Stimulated activated CD4-positive, alpha-beta T cell treated with anti-CD3 and anti-CD28 coated beads, TNF-alpha, amount 100 ng/mL, for 1 hour (primary cell): ENCODE results near the gene DCPS.
"Not testable (repeated sequence)": the region's sequence is repeated elsewhere in the genome, so short reads cannot be mapped to it uniquely, and the experiment has no call there.

ENCODE experiments used
- DNase-seq, 3 donors: peaks; one replicate each; pipeline ENCODE4 v3.0.0-alpha.2; 2020; ENCODE audit warnings: low read depth in 3 of 3, low spot score in 1 of 3

DCPS gene

DNA sequence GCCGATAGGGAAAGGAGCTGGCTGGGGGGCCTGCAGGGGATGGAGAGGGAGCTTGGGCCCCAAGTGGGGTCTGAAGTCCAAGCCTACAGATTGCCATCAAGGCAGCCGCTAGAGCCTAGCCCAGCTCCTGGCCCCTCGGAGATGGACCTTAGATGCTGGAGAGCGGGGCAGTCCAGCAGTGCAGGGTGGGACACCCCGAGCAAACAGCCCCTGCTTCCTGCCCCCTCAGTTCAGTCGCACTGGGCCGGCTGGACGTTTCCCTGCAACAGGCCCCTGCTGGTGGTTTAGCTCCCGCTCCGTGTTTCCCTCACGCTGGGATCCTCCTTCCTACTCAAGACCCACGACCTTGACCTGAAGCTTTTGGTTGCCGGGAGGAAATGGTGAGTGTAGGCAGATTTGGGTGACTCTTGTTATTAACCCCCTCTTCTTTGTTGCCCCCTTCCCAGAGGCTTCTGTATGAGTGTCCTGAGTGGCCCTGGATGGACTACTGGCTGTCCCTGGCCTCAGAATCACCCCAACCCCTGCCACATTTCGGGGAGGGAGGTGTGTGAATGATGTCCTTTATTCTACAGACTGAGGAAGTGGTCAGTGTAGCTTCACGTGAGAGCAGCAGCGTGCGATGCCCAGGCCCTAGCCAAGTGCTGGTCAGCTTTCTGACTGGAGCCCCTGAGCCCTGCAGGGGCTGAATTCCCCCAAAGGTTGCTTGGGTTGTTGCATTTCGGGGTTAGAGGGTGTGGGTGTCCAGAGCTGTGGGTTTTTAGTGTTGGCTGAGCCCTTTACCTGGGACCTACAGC lies 54.3 kb downstream of the DCPS start:
- DNase-seq = no peak

DNA sequence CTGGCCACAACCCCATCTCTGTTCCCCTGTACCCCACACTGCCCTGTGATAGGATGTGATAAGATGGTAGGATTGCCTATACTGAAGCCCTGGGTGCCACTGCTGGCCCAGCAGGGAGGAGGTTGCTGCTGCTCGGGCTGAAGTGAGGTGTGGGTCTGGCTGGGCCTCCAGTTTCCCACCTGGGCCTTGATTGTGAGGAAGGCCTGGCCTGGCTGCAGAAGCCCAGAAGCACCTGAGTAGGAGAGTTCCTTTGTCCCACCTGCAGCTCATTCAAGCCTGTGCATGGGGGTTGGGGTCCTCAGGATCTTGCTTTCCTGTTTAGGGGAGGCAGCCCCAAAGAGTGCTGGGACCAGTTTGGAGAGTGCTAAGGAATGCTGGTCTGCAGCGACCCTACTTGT lies 54.9 kb downstream of the DCPS start:
- DNase-seq = no peak

DNA sequence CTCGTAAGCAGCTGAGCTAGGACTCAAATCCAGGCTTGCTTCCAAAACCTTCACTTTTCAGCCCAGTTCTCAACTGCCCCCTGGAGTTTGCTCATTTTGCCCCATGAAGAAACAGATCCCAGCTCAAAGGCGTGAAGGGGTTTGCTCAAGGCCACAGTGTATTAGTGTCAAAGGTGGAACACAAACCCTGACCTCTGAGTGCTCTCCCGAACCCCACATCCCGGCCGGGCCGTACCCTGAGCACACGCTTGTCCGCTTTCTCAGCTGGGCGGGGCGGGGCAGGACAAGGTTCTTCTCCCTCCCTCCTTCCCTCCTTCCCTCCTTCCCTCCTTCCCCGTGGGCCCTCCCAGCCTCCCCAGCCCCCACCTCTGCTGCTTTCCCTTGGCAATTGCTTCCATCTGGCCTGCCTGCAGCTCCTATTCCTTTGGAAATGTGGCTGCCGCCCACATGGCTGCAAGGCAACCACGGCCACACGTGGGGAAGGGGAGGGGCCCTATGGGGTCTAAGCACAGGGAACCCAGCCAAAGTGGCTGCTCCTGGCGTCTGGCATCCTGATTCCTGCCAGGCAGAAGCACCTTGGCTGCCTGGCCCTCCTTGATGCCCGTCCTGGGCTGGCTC lies 55.7 kb downstream of the DCPS start:
- DNase-seq = no peak

DNA sequence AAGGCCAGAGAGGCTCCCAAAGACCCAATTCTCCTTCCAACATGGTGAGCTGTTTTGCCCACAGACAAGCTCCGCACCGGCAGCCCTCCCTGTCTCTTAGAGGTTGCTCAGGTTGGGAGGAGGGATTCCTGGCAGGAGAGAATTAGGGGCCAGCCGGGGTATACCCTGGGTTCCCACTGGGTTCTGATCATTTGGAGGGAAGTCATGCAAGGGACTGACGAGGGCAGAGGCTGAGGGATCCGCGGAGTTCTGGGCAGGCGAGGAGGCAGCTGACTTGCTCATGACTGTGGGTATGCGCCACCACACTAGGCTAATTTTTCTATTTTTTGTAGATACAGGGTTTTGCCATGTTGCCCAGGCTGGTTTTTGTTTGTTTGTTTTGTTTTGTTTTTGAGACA lies 56.2 kb downstream of the DCPS start:
- no peak for DNase-seq

DNA sequence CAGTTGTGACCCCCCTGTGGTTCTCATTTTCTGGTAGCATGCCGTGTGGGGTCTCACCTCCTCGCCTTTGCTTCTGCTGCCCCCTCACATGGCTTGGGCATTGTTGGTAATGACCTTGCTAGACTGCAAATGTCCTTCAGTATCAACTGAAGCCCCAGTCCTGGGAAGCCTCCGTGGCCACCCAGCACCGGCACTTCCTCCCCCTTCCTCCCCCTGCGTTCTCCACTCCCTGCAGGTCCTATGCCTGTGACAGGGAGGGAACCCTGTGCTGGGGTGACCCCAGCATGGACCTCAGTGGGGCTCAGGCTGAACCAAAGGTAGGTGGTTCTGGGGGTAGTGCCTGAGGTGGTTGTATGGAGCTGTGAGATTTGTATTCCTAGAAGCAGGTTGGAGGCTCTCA lies 57.5 kb downstream of the DCPS start:
- no peak for DNase-seq

DNA sequence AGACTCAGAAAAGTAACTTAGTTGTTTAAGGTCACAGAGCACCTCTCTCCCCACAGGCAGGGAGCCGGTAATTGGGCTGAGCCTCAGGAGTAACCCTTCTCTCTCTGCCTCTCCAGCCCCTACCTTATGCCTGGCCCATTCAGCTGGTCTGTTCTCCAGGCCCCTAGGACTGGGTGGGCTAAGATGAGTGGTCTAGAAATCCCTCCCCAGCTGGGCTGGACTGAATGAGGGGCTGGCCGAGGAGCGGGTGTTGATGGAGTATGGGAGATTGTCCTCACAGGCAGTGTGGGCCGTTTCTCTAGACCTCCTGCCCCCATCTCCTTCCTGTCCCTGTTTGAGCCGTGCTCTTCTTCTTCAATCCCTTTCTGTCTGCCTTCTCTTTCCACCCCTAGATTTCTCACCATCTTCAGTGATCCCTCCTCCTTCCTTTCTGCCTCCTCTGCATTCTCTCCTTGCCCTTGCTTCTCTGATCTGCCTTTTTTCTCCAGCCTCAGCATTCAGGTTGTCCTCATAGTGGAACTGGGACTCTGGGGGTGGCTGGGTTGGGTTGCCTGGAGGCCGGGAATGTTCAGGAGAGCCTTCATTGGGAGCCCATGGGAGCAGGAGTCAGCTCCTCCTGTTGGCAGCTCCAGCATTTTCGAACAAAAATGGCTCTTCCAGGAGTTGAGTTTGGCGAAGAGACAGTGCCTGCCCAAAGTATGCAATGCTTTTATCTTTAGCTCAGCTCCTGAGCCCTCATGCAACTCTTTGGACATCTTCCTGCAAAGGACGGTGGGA lies 59.2 kb downstream of the DCPS start:
- no peak for DNase-seq

DNA sequence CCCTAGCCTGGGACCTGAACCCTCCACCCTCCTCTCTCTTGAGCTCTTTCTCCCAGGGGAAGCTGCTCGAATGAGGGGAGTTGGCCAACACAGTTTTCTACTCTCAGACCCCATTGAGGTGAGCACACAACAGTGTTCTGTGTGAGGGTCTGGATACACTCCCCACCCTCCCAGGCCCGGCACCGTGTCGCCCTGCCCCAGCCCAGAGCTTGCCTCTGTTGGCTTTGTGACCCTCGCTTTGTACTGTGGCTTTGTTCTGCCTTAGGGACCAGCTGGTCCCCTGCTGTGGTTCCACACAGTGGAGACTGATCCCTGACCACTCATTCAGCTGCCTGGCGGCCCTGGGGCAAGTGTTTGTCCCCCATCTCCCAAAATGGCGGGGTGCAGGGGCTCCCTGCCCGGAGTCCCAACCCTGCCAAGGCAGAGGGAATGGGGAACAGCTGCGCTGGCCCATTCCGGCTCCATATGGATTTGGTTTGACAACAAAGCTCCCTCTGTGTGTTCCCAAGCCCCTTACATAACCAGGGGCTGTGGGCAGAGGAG lies 59.9 kb downstream of the DCPS start:
- no peak for DNase-seq

DNA sequence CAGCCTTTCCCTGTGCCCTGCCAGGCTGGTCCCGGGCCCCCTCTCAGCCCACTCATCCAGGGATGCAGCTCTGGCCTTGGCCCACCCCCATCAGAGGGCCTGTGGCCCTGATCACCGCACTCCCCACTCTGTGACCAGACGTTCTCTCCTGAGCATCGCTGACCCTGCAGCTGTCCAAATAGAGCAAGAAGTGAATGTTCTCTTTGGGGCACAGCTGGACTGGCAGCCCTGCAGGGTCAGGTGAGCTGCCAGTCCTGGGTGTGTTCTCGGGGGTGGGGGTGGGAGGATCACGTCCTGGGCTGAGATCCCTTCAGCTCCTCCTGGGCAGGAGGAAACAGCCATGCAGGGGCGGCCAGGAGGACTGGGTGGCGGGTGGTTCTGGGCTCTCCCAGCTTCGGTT lies 60.9 kb downstream of the DCPS start:
- not testable (repeated sequence) for DNase-seq

DNA sequence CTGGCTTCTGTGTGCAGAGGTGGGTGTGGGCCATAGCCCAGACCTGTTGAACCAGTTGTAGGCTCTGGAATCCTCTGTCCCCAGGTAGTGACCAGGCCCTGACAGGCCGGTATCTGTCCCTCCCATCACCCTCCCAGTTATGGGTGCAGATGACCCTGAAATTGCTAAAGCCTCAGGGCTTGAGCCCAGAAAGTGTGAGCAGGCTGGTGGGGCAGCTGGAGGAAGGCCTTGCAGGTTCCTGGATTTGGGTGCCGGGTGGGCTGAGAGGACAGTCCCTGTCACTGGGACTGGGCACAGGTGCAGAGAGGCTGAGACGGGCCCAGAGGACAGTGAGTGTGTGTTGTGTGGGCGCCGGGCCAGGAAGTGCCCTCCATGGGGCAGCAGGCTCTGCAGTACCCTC lies 61.6 kb downstream of the DCPS start:
- DNase-seq = not testable (repeated sequence)

DNA sequence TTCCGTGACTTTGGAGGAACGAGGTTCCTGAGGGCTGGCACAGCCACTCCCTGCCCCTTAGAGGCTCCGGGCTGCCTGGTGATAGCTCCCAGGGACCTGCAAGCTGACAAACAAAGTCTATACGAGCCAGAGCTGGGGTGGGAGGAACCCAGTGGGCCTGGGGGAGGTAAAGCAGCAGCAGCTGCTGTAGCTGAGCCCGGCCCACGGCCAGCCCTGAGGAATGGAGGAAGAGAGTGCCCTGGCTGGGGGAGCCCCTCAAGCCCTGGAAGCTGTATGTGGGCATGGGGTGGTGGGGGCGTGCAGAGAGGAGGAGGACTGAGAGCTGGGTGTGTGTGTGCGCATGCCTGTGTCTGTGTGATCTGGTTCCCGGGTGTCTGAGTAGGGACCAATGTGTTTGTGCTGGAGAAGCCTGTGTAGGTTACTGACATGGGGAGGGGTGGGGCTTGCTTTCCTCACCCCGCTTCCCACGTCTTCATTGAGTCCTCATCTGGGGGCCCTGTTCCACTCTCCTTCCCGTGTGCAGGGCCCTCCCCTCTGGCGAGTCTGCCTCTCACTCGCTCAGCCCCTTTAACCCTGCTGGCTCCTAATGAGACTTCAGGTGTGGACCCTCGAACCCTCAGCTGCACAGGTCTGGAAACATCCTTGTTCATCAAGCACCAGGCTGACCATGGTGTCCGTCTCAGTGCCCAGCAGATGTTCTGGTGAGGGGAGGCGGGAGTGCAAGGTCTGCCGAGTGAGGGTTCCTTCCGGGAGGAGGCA lies 62.4 kb downstream of the DCPS start:
- no peak for DNase-seq

DNA sequence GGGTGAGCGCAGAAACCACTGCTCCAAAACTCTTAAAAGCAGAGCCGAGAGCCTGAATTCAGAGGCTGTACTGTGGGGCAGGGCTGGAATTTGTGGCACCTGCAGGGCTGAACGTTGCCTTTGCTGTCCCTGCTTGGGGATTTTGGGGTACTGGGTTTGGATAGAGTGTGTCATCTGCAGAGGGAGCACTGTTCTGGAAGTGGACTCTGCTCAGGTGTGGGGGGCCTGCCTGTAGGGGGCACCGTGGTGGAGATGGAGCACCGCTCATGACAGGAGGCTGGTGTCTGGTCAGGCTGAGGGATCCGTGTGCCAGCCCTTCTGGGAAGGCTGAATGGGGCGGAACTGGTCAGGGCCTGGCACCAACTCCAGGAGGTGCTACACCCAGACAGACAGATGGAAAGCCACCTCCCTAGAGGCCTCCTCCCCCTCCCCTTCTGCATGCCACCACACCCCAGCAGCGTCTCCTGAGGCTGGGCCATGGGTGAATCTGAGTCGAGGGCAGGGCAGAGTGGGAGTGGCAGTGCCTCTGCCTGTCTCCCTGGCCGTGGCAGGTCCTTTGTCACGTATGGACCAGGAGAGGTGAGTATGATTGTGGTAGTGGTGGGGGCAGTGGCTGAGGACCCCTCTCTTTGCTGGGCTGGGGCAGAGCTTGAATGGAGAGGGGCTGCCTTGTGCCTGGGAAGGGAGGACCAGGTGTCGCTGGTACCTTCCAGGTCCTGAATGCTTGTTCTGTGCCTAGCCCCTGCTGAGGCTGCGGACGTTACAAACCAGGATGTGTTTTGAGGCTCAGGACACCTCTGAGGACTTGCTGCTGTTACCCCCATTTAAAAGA lies 63.2 kb downstream of the DCPS start:
- not testable (repeated sequence) for DNase-seq

DNA sequence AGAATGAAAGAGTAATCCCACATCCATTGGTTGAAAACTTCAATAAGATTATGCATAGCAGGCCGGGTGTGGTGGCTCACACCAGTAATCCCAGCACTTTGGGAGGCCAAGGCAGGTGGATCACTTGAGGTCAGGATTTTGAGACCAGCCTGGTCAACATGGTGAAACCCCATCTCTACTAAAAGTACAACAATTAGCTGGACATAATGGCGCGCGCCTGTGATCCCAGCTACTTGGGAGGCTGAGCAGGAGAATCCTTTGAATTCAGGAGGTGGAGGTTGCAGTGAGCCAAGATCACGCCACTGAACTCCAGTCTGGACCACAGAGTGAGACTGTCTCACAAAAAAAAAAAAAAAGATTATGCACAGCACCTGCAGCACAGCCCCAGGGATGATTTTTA lies 63.9 kb downstream of the DCPS start:
- DNase-seq = not testable (repeated sequence)

DNA sequence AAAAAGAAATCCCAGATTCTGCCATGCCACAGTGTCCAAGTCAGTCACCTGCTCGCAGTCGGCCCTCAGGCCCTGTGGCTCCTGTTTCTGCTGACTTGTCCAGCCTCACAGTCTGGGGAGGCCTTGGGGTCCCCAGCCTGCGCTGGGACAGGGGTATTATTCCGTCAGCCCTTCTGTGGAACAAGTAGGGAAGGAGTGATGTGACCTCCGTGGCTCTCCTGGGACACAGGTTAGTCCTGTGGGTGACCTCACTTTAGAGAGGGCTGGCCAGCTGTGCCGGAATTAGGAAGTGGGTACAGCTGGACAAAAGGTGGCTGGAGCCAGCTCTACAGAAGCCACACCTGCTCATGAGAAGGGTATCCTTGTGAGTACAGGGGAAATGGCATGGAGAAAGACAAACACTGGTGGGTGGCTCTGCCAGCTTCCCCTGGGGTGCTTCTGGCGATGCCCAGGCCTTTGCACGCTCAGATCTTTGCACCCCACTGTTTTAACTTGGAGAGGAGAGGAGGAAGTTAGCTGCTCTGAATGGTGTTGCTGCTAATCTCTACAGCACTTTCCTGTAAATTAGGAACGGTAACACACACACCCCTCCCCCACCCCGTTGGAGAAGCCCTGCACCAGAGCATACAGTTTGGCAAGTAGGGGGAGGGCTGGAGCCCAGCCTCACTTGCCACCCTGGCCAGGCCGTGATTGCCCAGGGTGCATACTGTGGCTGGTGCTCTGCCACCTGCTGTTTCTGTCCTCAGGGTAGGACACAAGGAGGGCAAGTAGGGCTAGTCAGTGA lies 64.7 kb downstream of the DCPS start:
- DNase-seq = not testable (repeated sequence)

DNA sequence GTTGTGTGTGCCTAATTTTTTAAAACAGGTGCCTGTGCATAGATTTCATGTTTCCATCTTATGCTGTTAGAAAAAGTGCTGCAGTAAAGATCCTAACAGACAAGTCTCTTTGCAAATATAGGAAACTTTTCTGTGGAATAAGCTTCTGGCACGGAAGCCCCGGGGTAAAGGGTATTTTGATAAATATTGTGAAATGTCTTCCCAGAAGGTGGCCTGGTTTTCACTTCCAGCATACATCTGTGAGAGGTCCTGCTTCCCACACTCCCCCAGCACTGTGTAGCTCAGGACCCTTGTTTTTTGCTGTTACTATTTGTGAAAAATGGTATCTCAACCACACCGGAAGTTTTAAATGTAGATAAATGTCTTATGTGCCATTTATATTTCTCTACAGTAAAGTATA lies 66.2 kb downstream of the DCPS start:
- no peak for DNase-seq

DNA sequence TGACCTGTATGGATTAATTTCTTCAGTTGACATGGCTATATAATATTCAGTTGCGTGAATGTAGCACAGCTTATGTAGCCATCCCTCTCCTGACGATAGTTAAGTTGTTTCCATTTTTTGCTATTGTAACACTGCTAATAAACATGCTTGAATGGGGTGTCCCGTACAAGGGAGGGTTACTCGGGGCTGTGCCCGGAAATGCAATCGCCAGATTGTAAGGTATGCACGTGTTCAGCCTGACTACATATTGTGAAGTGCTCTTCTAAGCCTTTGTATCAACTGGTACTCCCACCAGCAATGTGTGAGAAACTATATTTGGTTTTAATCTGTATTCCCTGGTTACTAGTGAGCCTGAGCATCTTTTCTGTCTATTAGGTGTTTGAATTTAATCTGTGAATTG lies 67.7 kb downstream of the DCPS start:
- DNase-seq = no peak

DNA sequence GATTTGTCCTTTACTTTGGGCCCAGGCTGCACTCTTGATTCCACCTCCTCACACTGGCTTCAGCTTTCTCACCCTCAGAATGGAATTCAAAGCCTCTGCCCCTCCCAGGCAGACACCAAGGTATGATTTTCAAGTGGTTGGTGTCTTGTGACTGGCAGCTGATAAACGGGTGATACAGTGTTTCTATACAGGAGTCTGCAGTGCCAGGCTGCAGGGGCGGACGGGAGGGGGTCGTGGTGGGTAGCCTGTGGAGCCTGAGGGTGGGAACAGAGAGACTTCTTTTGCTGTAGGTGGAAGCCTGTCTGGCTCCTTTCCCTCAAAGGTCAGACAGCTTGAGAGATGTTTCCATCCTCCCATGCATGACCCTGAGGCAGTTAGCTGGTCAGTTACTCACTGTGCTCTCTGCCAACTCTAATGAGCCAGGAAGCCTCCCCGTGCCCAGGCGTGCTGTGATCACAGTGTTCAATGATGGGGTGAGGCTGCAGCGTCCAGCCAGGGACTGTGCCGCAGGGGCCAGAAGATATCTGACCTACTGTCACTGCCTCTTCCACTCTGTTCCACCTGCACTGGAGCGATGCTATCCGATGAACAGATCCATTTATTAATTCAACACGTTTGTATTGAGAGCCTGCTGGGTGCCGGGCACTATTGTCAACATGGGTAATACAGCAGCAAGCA lies 69.7 kb downstream of the DCPS start:
- DNase-seq = not testable (repeated sequence)

DNA sequence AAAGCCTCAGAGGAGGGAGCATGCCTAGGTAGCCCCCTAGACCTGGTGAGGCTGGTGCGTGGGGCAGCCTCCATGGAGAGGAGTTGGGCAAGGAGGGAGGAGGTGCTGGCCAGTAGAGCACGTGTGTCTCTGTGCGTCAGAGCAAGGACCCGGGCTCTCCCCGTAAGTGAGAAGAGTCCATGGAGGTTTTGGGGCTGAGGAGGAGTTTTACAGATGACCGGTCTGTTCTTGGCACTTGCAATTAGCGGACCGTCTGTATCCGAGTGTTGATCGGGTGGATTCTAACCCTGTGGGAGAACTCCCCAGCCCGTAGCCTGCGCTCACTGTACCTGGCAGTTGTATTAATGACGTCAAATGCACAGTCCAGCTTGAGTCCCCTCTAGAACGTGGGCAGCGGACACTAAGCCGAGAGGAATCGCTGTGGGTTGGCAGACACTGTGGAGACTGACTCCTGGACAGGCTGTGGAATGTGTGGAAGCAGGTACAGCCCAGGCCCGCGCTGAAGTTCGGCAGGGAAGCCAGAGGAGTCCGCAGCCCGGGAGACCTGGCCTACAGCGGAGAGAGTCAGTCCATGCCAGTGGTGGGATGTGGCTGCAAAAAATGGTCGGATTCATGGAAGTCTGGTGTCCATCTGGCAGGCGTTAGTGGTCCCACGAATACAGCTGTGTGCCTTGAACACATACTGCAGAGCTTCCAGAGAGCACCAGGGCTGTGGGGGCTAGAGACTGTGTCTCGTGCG lies 70.9 kb downstream of the DCPS start:
- DNase-seq = not testable (repeated sequence)

DNA sequence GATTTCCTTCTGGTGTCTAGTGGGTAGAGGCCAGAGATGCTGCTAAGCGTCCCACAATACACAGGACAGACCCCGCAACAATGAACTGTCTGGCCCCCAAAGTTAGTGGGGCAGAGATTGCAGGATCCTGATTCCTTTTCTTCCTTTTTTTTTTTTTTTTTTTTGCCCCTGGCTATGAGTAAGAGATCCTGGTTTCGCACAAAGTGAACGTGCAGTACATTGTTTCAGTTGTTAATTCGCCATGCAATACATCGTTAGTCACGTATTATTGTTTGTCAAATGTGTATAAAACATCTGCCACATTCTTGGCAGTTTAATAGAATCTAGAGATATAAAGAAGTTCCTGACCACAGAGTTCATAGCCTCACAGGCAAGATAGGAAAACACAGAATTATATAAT lies 71.9 kb downstream of the DCPS start:
- no peak for DNase-seq
